Mesothelial cell of epicardium (in vitro differentiated cells): Measurements from ENCODE around the gene SIK3. TPM values are rescaled to one million over a fixed set of nuclear protein-coding genes. Genes with fewer than 3 reads are reported as not detected.
A peak's percentile ranks its signal among the peaks of the same experiment; 100 is the strongest.

Experiments used
- DNase-seq, 2 experiments: peaks; one replicate each; pipeline ENCODE4 v3.0.0; 2021; ENCODE audit warnings: low spot score in 2 of 2; ENCODE audit not compliant: unreplicated experiment in 2 of 2
- H3K27ac Mint-ChIP-seq: 2 replicates; pipeline ENCODE4 v1.8.0; 2021; ENCODE audit warnings: mixed read lengths
- H3K27me3 Mint-ChIP-seq: 2 replicates; pipeline ENCODE4 v1.8.0; 2021; ENCODE audit warnings: low read depth, mixed read lengths
- H3K36me3 Mint-ChIP-seq: 2 replicates; pipeline ENCODE4 v1.8.0; 2021; ENCODE audit warnings: mixed read lengths
- H3K4me1 Mint-ChIP-seq: 2 replicates; pipeline ENCODE4 v1.8.0; 2021; ENCODE audit warnings: mixed read lengths
- H3K4me3 Mint-ChIP-seq: 2 replicates; pipeline ENCODE4 v1.8.0; 2021; ENCODE audit warnings: mild to moderate bottlenecking, moderate library complexity, mixed read lengths
- H3K9me3 Mint-ChIP-seq: 2 replicates; pipeline ENCODE4 v1.8.0; 2021; ENCODE audit warnings: mixed read lengths
- total RNA-seq: library from RNA; stranded (reverse); gene quantifications from 3 replicates; pipeline ENCODE4 v1.2.1, GENCODE V29; 2021
- TF ChIP-seq, protein P1 (sequence below): fragments of 200-600 bp; sonication (generic); IDR thresholded peaks from one replicate; pipeline ENCODE4 v1.5.0; 2021; ENCODE audit warnings: antibody characterized with exemption; ENCODE audit not compliant: unreplicated experiment

The SIK3 gene
- total RNA-seq, 1 donor from 2014 or later, result 35.6 TPM

DNA sequence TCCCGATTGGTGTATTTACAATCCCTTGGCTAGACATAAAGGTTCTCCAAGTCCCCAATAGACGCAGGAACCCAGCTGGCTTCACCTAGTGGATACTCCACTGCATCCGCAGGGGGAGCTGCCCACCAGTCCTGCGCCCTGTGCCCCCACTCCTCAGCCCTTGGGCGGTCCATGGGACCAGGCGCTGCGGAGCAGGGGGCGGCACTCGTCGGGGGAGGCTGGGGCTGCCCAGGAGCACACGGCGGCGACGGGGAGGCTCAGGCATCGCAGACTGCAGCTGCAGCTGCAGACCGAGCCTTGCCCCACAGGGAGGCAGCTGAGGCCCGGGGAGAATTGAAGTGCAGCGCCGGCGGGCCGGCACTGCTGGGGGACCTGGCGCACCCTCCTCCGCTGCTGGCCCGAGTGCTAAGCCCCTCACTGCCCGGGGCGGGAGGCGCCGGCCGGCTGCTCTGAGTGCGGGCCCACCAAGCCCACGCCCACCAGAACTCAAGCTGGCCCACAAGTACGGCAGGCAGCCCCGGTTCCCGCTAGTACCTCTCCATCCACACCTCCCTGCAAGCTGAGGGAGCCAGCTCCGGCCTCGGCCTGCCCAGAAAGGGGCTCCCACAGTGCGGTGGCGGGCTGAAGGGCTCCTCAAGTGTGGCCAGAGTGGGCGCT lies 12.2 kb upstream of the SIK3 start:
- Mint-ChIP-seq H3K4me3 (no peak overlapping the region), H3K4me1 (peaks cover 2% of the 10 kb centered on the region), H3K27me3 (no peaks in the 10 kb centered on the region), H3K9me3 (no peaks in the 10 kb centered on the region), H3K36me3 (no peaks in the 10 kb centered on the region), H3K27ac (no peak overlapping the region)
- no peak for DNase-seq
- TF ChIP-seq, protein P1, sequence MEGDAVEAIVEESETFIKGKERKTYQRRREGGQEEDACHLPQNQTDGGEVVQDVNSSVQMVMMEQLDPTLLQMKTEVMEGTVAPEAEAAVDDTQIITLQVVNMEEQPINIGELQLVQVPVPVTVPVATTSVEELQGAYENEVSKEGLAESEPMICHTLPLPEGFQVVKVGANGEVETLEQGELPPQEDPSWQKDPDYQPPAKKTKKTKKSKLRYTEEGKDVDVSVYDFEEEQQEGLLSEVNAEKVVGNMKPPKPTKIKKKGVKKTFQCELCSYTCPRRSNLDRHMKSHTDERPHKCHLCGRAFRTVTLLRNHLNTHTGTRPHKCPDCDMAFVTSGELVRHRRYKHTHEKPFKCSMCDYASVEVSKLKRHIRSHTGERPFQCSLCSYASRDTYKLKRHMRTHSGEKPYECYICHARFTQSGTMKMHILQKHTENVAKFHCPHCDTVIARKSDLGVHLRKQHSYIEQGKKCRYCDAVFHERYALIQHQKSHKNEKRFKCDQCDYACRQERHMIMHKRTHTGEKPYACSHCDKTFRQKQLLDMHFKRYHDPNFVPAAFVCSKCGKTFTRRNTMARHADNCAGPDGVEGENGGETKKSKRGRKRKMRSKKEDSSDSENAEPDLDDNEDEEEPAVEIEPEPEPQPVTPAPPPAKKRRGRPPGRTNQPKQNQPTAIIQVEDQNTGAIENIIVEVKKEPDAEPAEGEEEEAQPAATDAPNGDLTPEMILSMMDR, result no peak

DNA sequence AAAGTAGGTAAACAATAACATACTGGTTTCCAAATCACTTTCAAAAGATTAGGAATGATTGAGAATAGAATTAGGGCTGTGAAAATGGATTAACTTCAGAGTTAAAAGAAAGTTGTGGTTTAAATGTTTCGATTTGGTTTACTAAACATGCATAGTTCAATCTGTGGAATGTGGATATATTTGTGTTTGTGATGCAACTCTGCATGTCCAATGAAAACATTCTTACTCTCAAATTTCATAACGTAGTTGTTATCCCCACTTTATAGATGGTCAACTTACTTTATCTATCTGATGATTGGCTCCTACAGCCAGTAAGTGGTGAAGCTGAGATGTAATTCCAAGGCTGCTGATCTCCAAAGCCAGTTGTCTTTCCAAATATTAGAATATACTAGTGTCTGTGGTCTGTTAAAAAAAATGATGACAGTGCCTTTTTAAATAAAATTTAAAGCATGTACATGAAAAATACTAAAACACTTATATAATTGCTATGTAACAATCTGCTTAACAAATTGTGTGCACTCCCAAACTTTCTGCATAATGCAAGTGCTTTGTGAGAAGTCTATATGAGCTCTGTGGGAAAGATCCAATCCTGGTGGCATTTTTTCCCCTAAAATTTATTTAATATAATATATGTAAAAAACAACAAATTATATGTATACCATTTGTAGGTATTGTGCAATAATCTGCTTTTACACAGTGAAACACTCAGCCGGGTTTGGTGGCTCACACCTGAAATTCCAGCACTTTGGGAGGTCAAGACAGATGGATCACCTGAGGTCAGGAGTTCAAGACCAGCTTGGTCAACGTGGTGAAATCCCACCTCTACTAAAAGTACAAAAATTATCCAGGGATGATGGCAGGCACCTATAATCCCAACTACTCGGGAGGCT lies 9.7 kb upstream of the SIK3 start:
- TF ChIP-seq, protein P1, result no peak
- no peaks in the 10 kb centered on the region for H3K27me3 Mint-ChIP-seq
- no peak overlapping the region for H3K4me3 Mint-ChIP-seq
- DNase-seq, result no peak
- no peaks in the 10 kb centered on the region for H3K9me3 Mint-ChIP-seq
- H3K4me1 Mint-ChIP-seq, result peaks cover 2% of the 10 kb centered on the region
- no peaks in the 10 kb centered on the region for H3K36me3 Mint-ChIP-seq
- no peak overlapping the region for H3K27ac Mint-ChIP-seq

GRCh38 chr11:117100556-117100955 lies 2.3 kb upstream of the SIK3 start:
- Mint-ChIP-seq H3K4me1 (peaks cover 38% of the 10 kb centered on the region), H3K9me3 (no peaks in the 10 kb centered on the region), H3K27me3 (no peaks in the 10 kb centered on the region), H3K27ac (no peak overlapping the region), H3K4me3 (peak overlapping the region; percentile 16), H3K36me3 (no peaks in the 10 kb centered on the region)
- TF ChIP-seq, protein P1, result no peak
- DNase-seq, result no peak

DNA sequence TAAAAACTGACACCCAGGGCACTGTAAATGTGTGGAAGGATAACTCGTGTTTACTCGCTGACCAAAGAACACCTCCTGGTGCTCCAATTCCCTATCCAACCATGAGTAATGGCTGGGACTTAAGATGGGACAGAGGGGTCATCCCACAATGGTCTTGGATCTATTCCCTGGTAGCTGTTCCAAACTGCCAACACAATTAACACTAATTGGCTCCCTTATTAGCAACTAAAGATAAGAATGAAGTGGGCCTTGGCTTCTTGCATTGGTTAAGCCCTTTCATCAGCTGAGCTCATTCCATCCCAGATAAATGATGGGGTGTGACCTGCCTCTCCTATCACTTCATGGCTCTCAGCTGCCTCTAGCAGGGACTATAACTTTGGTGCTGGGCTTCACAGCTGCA lies 1.5 kb upstream of the SIK3 start:
- no peaks in the 10 kb centered on the region for H3K36me3 Mint-ChIP-seq
- TF ChIP-seq, protein P1, result no peak

DNA sequence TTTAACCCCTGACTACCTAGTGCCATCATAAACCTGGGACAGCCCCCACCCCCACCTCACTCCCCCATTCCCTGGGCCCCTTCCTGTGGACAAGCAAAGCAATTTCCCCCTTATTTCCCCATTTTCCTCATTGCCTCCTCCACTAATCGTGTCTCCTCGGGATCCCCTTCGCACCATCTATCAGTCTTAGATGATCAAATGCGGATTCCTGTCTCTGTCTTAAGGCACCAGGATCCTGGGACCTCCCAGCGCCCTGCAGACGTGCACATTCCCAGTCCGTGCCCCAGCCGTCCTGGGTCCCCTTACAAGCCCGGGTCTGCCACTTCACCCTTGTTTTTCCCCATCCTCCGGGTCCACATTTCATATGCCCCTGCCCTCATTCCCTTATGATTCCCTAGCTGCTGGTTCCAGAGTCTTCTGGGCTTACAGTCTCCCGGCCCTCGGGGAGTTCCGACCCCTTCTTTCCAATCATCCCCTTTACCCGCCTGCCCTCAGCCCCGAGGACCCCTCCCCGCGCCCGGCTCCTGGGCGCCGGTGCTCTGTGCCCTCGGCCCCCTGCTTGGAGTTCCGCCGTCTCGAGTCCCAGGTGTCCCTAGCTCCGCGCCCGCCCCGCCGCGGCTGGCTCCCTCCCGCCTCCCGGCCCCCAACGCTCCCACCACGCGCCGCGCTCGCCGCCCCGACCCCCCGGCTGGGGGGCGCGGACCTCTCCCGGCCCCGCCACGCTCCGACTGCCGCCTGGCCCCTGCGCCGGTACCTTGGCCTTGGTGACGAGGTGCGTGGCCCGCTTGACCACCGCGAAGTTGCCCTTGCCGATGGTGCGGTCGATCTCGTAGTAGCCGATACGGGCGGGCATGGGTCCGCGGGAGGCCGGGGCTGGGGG lies 599 bp downstream of the SIK3 start:
- DNase-seq, result peak; percentile 38 to 64
- Mint-ChIP-seq H3K36me3 (no peaks in the 10 kb centered on the region), H3K27ac (peak overlapping the region; percentile 91), H3K9me3 (no peaks in the 10 kb centered on the region), H3K4me1 (peaks cover 50% of the 10 kb centered on the region), H3K27me3 (no peaks in the 10 kb centered on the region), H3K4me3 (peak overlapping the region; percentile 88)
- TF ChIP-seq, protein P1, result no peak

More for the DNA sequence above, 1.5 kb upstream of the SIK3 start:
- Mint-ChIP-seq H3K27ac (peak overlapping the region; percentile 98), H3K4me3 (peak overlapping the region; percentile 85), H3K4me1 (peaks cover 47% of the 10 kb centered on the region), H3K27me3 (no peaks in the 10 kb centered on the region), H3K9me3 (no peaks in the 10 kb centered on the region)
- no peak for DNase-seq
